ENCODE results near the gene EML6. TPM values are rescaled to one million over a fixed set of nuclear protein-coding genes. Genes with fewer than 3 reads are reported as not detected.
"Not testable (repeated sequence)": the region's sequence is repeated elsewhere in the genome, so short reads cannot be mapped to it uniquely, and the experiment has no call there.

Gene EML6
- polyA plus RNA-seq, 4 donors = 0.54 to 6.3 (median 1.1) TPM

DNA sequence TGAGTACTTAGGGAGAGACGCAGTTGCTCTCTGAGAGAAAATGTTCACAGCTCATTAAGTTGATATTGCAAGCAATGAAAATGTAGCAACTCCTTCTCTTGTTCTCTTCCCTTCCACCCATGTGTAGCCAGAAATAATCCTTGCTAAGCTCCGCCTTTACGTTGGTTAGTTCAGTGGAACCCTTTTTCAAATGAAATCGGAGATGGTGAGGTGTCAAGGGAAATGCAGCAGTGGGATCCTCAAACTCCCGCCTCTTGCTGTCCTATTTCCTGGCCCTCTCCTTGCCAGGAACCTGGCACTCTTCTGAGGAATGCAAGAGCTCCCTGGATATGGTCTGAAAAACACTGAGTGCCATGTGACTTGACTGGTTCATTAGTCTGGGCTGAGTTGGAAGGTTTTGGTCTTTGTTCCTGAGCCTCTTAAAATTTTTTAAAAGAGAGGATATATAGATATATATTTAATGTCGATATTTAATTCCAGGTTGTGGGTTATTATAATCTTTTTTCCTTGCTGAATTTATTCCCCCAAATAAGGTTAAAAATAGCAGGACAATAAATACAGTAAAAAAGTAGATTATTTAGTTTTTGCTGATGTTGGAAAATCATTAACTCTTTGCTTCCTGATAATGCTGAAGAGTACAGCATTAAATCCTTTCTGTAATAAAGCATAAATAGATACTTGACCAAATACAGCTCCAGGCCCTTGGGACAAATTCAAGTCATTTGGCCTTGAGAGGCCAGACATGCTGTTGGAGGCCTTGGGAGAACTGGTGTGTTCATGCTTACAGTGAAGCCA is 116.2 kb downstream of the EML6 start:
- FAIRE-seq (no peak), DNase-seq (no peak)
- no peaks in the 10 kb centered on the region for H3K27me3 ChIP-seq (ENCODE audit: control insufficient read depth in 3 of 3, insufficient read depth in 3 of 3, low read length in 3 of 3)
- H3K27ac ChIP-seq (ENCODE audit: low read depth in 1 of 3, low read length in 2 of 3) = no peak overlapping the region
- H3K9me3 ChIP-seq (ENCODE audit: control insufficient read depth in 2 of 2, insufficient read depth in 1 of 2, low read depth in 1 of 2, low read length in 1 of 2) = no peaks in the 10 kb centered on the region
- 87 to 91% (median 91%) methylated on average over 6 of the region's 6 CpGs for whole genome bisulfite sequencing, 3 donors
- no peaks in the 10 kb centered on the region for H3K4me1 ChIP-seq (ENCODE audit: control insufficient read depth in 3 of 3, insufficient read depth in 2 of 3, low read depth in 1 of 3, low read length in 2 of 3)
- no peak overlapping the region for H3K4me3 ChIP-seq (ENCODE audit: low read depth in 1 of 3, low read length in 3 of 3)
- no peaks in the 10 kb centered on the region for H3K36me3 ChIP-seq (ENCODE audit: control insufficient read depth in 3 of 3, insufficient read depth in 2 of 3, low read depth in 1 of 3, low read length in 3 of 3)

DNA sequence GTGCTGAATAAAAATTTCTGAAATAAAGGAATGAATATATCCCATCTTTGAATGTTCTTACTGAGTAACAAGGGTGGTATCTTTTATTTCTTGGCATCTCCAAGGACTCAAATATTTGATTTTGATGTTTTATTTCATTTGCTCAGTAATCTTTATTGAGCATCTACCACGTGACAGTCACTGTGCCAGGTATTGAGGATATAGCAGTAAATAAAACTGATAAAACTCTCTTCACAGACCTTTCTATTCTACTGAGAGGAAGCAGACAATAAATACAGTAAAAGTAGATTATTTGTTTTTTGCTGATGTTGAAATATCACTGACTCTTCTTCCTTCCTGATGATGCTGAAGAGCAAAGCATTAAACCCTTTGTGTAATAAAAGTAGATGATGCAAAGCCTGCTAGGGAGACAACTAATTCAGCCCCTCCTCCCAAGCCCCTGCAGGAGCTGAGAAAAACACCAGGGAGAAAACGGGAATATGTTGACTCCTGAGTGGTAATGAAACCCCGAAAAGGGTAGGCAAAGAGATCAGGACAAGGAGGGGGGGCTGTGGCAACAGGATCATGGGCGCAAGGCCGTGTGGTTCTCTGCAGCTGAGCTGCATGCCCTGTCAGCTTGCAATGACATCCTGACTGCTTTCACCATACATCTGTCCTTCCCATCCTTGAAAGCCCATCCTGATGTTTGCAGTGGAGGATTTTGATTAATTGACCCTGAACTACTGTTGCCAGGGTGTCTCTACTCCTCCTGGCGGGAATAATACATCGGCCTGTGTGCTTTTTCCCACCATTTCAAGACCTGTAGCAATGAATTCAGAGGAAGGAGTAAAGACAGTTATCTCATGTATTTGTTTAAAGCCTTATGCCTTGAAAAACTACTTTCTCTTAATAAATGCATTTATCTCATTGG is 117.4 kb downstream of the EML6 start:
- WGBS, 3 donors = 74 to 84% (median 78%) methylated on average over 7 of the region's 7 CpGs
- H3K4me1 ChIP-seq (ENCODE audit: control insufficient read depth in 3 of 3, insufficient read depth in 2 of 3, low read depth in 1 of 3, low read length in 2 of 3) = no peaks in the 10 kb centered on the region
- DNase-seq (no peak), FAIRE-seq (no peak)
- H3K9me3 ChIP-seq (ENCODE audit: control insufficient read depth in 2 of 2, insufficient read depth in 1 of 2, low read depth in 1 of 2, low read length in 1 of 2) = no peaks in the 10 kb centered on the region
- H3K36me3 ChIP-seq (ENCODE audit: control insufficient read depth in 3 of 3, insufficient read depth in 2 of 3, low read depth in 1 of 3, low read length in 3 of 3) = no peaks in the 10 kb centered on the region
- no peaks in the 10 kb centered on the region for H3K27me3 ChIP-seq (ENCODE audit: control insufficient read depth in 3 of 3, insufficient read depth in 3 of 3, low read length in 3 of 3)
- H3K4me3 ChIP-seq (ENCODE audit: low read depth in 1 of 3, low read length in 3 of 3) = no peak overlapping the region
- H3K27ac ChIP-seq (ENCODE audit: low read depth in 1 of 3, low read length in 2 of 3) = no peak overlapping the region

DNA sequence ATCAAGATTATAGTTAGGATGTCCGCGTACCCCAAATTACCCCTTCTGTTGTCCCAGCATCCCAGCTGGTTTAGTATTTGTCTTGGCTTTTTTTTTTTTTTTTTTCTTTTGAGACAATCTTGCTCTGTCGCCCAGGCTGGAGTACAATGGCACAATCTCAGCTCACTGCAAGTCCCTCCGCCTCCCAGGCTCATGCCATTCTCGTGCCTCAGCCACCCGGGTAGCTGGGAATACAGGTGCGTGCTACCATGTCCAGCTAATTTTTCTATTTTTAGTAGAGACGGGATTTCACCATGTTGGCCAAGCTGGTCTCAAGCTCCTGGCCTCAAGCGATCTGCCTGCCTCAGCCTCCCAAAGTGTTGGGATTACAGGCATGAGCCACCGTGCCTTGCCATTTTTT is 118.0 kb downstream of the EML6 start:
- H3K27me3 ChIP-seq (ENCODE audit: control insufficient read depth in 3 of 3, insufficient read depth in 3 of 3, low read length in 3 of 3); H3K27ac ChIP-seq (ENCODE audit: low read depth in 1 of 3, low read length in 2 of 3); DNase-seq; H3K4me1 ChIP-seq (ENCODE audit: control insufficient read depth in 3 of 3, insufficient read depth in 2 of 3, low read depth in 1 of 3, low read length in 2 of 3); FAIRE-seq; H3K4me3 ChIP-seq (ENCODE audit: low read depth in 1 of 3, low read length in 3 of 3); H3K9me3 ChIP-seq (ENCODE audit: control insufficient read depth in 2 of 2, insufficient read depth in 1 of 2, low read depth in 1 of 2, low read length in 1 of 2); H3K36me3 ChIP-seq (ENCODE audit: control insufficient read depth in 3 of 3, insufficient read depth in 2 of 3, low read depth in 1 of 3, low read length in 3 of 3): not testable (repeated sequence)
- 91 to 94% (median 93%) methylated on average over 10 of the region's 10 CpGs for WGBS, 3 donors

DNA sequence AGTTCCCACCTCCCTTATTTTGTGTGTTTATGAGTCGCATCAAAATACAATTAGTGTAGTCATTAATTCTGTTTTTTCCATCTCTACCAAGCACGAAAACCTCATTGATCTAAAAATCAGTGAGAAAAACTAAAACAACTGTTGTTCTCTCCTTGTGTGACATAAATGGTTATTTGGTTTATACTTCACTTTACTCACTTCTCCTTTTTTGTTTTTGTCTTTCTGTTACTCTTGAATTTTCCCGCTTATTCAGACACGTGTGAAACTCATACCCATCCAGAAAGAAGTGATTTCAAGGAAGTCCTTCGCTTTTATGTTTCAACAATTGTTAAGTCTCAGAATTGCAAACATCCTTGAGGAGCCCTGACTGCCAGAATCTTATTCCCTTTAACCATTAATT is 121.6 kb downstream of the EML6 start:
- no peaks in the 10 kb centered on the region for H3K36me3 ChIP-seq (ENCODE audit: control insufficient read depth in 3 of 3, insufficient read depth in 2 of 3, low read depth in 1 of 3, low read length in 3 of 3)
- H3K4me3 ChIP-seq (ENCODE audit: low read depth in 1 of 3, low read length in 3 of 3) = no peak overlapping the region
- no peak for FAIRE-seq
- H3K4me1 ChIP-seq (ENCODE audit: control insufficient read depth in 3 of 3, insufficient read depth in 2 of 3, low read depth in 1 of 3, low read length in 2 of 3) = no peaks in the 10 kb centered on the region
- whole genome bisulfite sequencing, 3 donors = 65 to 87% (median 80%) methylated on average over 5 of the region's 5 CpGs
- no peak for DNase-seq
- H3K9me3 ChIP-seq (ENCODE audit: control insufficient read depth in 2 of 2, insufficient read depth in 1 of 2, low read depth in 1 of 2, low read length in 1 of 2) = no peaks in the 10 kb centered on the region
- H3K27ac ChIP-seq (ENCODE audit: low read depth in 1 of 3, low read length in 2 of 3) = no peak overlapping the region
- no peaks in the 10 kb centered on the region for H3K27me3 ChIP-seq (ENCODE audit: control insufficient read depth in 3 of 3, insufficient read depth in 3 of 3, low read length in 3 of 3)

DNA sequence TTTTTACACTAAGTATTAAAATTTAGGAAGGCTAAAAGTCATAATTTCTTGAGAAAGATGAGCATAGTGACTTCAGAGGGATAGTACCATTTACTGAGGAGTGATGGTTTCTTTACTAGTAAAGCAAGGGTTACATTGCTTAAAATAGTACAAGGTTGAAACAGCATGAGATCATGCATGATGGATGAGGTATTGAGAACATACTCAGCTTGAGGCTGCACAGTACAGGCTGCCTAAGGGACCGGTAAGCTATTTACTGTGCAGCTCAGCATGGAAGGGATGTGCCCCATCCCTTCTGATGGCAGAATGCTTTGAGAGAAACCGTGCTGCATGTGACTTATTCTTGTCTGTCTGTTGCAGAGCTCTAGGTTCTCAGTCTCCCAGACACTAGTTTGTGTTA is 122.1 kb downstream of the EML6 start:
- DNase-seq = no peak
- Histone ChIP-seq H3K4me1 (ENCODE audit: control insufficient read depth in 3 of 3, insufficient read depth in 2 of 3, low read depth in 1 of 3, low read length in 2 of 3) (no peaks in the 10 kb centered on the region), H3K36me3 (ENCODE audit: control insufficient read depth in 3 of 3, insufficient read depth in 2 of 3, low read depth in 1 of 3, low read length in 3 of 3) (no peaks in the 10 kb centered on the region), H3K27ac (ENCODE audit: low read depth in 1 of 3, low read length in 2 of 3) (no peak overlapping the region), H3K9me3 (ENCODE audit: control insufficient read depth in 2 of 2, insufficient read depth in 1 of 2, low read depth in 1 of 2, low read length in 1 of 2) (no peaks in the 10 kb centered on the region), H3K27me3 (ENCODE audit: control insufficient read depth in 3 of 3, insufficient read depth in 3 of 3, low read length in 3 of 3) (no peaks in the 10 kb centered on the region), H3K4me3 (ENCODE audit: low read depth in 1 of 3, low read length in 3 of 3) (no peak overlapping the region)
- WGBS, 3 donors = 66 to 84% (median 76%) methylated on average over 2 of the region's 2 CpGs
- no peak for FAIRE-seq

DNA sequence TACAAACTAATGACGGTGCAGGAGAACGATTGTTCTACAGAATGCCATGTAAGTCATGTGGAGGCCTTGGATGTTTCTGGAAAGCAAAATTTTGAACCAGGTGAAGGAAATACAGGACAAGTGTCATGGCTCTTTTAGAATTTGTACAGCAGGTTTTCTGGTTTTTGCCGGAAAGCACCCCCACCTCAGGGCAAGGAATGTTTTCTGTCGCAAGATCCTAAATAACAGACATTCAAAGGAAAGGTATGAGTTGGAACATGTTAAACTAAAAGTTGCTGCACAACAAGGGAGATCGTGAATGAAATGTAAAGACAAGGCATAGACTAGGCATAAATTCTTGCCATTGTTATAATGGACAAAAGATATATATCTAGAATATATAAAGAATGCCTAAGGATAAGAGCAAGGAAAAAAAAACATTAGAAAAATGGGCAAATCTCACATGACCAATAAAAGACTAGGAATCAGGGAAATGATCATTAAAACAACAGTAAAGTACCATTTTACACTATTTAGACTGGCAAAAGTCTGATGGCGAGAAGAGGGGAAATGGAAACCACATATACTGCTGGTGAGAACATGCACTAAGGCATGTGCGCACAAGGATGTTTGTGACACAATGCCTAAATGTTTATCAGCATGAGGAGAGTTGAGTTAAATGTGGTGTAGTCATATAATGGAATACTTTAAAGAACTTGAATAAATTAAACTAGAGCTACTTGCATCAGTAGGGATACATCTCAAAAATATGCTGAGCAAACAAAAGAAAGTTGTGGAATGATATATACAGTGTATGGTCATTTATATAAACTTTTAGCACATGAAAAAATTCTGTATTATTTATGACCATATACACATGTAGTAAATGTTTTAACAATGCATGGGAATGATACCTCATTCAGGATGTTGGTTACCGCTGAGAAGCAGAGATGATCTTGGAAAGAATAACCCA is 127.0 kb downstream of the EML6 start:
- no peaks in the 10 kb centered on the region for H3K4me1 ChIP-seq (ENCODE audit: control insufficient read depth in 3 of 3, insufficient read depth in 2 of 3, low read depth in 1 of 3, low read length in 2 of 3)
- WGBS, 3 donors = 93 to 98% (median 96%) methylated on average over 8 of the region's 8 CpGs
- H3K36me3 ChIP-seq (ENCODE audit: control insufficient read depth in 3 of 3, insufficient read depth in 2 of 3, low read depth in 1 of 3, low read length in 3 of 3) = no peaks in the 10 kb centered on the region
- no peak overlapping the region for H3K27ac ChIP-seq (ENCODE audit: low read depth in 1 of 3, low read length in 2 of 3)
- H3K9me3 ChIP-seq (ENCODE audit: control insufficient read depth in 2 of 2, insufficient read depth in 1 of 2, low read depth in 1 of 2, low read length in 1 of 2) = no peaks in the 10 kb centered on the region
- no peaks in the 10 kb centered on the region for H3K27me3 ChIP-seq (ENCODE audit: control insufficient read depth in 3 of 3, insufficient read depth in 3 of 3, low read length in 3 of 3)
- no peak for FAIRE-seq
- DNase-seq = no peak
- H3K4me3 ChIP-seq (ENCODE audit: low read depth in 1 of 3, low read length in 3 of 3) = no peak overlapping the region

DNA sequence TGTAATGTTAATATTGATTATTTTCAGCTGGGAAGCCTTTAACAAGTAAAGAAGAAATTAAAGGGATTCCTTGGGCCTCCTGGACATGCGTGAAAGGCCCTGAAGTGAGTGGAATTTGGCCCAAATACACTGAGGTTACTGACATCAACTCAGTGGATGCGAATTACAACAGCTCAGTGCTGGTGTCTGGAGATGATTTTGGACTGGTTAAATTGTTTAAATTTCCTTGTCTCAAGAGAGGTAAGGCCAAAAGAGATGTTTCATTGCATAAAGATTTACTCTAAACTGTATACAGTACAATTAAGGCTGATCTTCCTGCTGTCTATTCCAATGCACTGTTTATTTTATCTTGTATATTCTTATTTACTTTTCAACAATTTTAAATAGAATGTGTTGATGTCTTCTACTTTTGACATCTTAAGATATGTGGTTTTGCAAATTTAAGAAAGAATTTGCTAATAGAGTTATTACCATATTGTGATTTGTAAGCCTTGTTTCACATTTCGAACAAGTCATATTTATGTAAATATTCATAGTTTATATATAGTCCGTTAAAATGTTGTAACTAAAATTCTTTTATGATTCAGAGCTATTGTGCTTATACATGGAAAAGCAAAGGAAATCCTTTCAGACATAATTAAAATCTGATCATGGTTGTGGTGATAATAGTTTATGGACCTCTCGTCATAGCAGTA is 130.3 kb downstream of the EML6 start:
- Histone ChIP-seq H3K9me3 (ENCODE audit: control insufficient read depth in 2 of 2, insufficient read depth in 1 of 2, low read depth in 1 of 2, low read length in 1 of 2) (no peaks in the 10 kb centered on the region), H3K36me3 (ENCODE audit: control insufficient read depth in 3 of 3, insufficient read depth in 2 of 3, low read depth in 1 of 3, low read length in 3 of 3) (no peaks in the 10 kb centered on the region), H3K27me3 (ENCODE audit: control insufficient read depth in 3 of 3, insufficient read depth in 3 of 3, low read length in 3 of 3) (no peaks in the 10 kb centered on the region), H3K4me3 (ENCODE audit: low read depth in 1 of 3, low read length in 3 of 3) (no peak overlapping the region), H3K27ac (ENCODE audit: low read depth in 1 of 3, low read length in 2 of 3) (no peak overlapping the region), H3K4me1 (ENCODE audit: control insufficient read depth in 3 of 3, insufficient read depth in 2 of 3, low read depth in 1 of 3, low read length in 2 of 3) (no peaks in the 10 kb centered on the region)
- 79 to 92% (median 92%) methylated on average over 5 of the region's 5 CpGs for WGBS, 3 donors
- FAIRE-seq (no peak), DNase-seq (no peak)

Measured in small intestine (tissue), 7 donors.